GM19395 (cell line): ENCODE results near the gene AHCYL1.
"Not testable (repeated sequence)": the region's sequence is repeated elsewhere in the genome, so short reads cannot be mapped to it uniquely, and the experiment has no call there.

Experiments used
- ATAC-seq: cut with Tn5 transposase; IDR thresholded peaks from one replicate; pipeline ENCODE4 v1.9.1; 2021; ENCODE audit warnings: mild to moderate bottlenecking, moderate library complexity; ENCODE audit not compliant: unreplicated experiment

Gene AHCYL1

GRCh38 chr1:109984456-109985246, at the start of gene AHCYL1:
Gene AHCYL1 (plus strand): TSS chr1:109984765. CDS start chr1:109985053, 288 bp downstream.
- ATAC-seq: peak; percentile 98

GRCh38 chr1:109935451-109935900, 49.1 kb upstream of the AHCYL1 start:
- no peak for ATAC-seq

DNA sequence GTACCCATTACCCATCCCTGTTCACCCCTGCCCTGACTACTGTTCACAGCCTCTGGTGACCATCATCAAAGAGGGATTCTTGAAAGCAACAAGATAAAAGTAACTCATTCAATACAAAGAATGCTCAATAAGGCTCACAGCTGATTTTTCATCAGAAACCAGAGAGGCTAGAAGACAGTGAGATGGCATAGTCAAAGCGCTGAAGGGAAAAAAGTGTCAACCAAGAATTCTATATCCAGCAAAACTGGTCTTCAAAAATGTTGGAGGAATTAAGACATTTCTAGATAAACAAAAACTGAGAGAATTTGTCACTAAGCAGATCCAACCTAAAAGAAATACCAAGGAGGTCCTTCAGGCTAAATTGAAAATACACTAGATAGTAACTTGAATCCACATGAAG, 46.8 kb upstream of the AHCYL1 start:
- ATAC-seq: no peak

DNA sequence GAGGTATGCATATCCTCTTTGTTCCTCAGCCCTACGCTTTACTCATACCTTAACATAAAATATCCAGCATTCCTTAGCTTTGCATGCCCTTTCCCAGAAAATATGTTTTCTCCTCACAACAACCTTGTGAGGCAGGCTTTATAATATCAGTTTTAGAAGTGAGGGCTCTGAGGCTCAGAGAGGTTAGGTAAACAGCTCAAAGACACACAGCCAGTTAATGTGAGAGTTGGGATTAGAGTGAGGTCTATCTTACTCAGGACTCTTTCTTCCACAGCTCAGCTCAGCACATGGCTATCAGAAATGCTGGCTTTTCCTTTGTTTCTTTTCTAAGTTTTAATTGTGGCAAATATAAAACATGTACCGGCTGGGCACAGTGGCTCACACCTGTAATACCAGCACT, 46.0 kb upstream of the AHCYL1 start:
- no peak for ATAC-seq

DNA sequence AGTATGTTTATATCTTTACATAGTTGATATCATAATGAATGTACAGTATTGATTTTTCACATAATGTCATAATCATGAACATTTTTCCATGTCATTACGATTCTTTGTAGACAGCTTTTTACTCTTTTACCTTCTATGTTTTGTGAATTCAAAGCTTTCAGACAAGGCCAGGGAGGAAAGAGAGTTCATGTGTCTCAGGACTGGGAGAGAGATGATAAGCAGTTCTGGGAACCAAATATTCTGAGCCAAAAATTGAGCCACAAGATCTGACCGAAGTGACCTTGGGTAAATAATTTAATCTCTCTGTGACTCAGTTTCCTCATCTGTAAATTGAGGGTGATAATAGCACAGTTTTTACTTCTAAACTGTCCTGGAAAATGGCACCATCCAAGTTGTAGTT, 42.1 kb upstream of the AHCYL1 start:
- ATAC-seq: no peak

DNA sequence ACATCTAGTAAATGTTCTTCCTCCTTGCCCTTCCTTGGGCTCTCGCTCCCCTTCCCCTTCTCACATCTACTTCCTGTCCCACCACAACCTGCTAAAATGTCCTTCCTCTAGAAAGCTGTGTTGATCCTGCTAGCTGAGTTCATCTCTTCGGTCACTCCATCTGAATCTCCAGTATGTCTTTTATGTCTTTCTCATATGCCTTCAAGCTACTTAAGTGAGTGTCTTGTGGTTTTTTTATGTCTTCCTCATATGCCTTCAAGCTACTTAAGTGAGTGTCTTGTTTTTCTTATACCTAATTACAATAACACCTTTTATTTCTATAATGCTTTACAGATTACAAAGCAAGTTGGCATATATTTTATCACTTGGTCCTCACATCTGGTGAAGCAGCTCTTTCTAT, 40.0 kb upstream of the AHCYL1 start:
- no peak for ATAC-seq

- no peak for ATAC-seq
These were observed 38.1 kb upstream of the AHCYL1 start for GRCh38 chr1:109946511-109946910.

- no peak for ATAC-seq
These were observed 36.8 kb upstream of the AHCYL1 start for GRCh38 chr1:109947582-109948284.

GRCh38 chr1:109948285-109948630, 36.3 kb upstream of the AHCYL1 start:
- no peak for ATAC-seq

DNA sequence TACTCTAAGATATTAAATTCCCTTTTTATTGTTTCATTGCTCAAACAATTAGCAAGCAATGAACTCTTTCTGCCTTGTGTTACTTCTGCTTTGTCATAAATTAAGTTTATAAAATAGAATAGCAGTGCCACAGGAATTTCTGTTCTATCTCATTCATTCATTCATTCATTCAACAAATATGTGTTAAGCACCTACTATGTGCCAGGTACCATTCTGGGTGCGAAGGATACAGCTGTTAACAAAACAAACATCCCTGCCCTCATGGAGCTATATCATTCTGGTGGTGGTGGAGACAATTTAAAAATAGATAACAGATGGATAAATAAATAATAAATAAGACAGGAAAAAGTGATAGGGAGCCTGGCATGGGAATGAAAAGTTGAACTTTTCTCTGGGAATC, 34.5 kb upstream of the AHCYL1 start:
- ATAC-seq: no peak

DNA sequence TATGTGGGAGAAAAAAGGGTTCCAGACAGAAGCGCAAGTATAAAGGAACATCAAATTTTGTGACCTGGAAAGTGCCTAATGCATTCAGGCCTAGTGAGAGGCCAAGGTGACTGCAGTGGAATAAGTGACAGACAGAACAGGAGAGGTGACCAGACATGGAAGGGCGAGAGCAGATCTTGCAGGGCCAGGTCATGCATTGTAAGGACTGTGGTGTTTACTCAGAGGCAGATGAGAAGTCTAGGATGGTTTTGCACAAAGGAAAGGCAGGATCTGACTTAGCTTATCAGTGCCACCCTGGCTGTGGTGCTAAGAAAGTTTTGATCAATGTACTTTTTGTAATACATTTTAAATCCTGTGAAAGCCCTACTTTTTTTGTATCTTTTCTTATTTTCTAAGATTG, 34.1 kb upstream of the AHCYL1 start:
- no peak for ATAC-seq

DNA sequence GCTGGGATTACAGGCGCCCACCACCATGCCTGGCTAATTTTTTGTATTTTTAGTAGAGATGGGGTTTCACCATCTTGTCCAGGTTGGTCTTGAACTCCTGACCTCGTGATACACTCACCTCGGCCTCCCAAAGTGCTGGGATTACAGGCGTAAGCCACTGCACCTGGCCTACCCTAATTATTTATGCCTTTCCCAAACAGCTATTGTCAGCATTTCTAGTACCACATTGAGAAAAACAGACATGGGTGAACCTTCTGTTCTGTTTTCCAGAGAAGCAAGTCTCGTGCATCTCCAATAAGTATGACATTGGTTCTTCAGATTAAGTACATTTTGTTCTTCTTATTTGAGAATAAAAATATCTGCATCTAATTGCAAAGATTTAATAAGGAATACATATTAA, 33.1 kb upstream of the AHCYL1 start:
- not testable (repeated sequence) for ATAC-seq

- ATAC-seq: no peak
These were observed 30.5 kb upstream of the AHCYL1 start for GRCh38 chr1:109954041-109954512.

DNA sequence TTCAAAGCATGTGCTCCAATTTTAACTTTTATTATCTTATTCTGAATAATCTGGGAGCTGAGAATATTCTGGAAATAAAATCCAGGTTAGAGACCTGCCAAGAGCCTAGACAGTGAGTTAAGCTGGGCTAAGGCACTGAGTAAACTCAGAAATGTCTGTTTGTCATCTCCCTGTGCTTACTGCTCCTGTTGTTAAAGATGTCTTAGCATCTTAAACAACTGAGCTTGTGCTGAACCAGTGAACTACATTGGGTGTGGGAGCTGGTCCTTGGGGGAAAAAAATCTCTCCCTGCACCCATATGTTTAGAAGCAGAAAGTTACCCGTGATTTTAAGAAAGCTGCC, 25.0 kb upstream of the AHCYL1 start:
- no peak for ATAC-seq

DNA sequence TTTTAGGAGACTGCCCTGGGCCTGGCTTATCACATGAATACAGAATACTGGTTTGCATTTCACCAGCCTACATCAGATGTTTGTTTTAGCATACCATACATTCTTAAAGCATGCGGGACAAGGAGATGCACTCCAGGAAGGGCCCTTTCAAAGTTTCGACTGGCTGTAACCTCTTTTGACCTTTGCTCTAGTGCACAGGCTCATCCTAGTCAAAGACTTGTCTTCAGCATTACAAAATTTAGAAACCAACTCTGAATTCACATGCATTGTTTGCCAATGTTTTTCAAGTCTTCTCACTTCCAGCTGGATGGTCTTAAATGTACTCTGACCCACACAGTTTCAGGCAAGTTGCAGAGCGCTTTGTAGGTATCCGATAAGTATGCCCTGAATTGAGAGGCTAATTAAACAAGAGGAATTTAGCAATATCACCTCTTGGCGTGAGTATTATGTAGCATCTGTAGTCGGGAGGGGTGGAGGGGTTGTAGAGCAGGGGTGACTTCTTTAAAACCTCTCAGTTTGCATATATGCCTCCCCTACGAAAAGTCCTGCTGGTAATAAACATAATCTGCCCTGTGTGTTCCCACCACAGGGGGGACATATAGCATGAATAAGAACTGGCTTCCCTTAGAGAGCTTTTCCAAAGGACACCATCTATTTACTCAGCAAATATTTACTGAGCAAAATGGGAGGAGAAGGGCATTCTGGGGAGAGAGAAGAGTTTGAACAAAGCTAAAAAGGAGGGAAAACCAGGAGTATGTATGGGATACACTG, 24.4 kb upstream of the AHCYL1 start:
- ATAC-seq: no peak

- ATAC-seq: no peak
These were observed 23.8 kb upstream of the AHCYL1 start for GRCh38 chr1:109960745-109961094.

- no peak for ATAC-seq
These were observed 20.7 kb upstream of the AHCYL1 start for GRCh38 chr1:109963864-109964263.

DNA sequence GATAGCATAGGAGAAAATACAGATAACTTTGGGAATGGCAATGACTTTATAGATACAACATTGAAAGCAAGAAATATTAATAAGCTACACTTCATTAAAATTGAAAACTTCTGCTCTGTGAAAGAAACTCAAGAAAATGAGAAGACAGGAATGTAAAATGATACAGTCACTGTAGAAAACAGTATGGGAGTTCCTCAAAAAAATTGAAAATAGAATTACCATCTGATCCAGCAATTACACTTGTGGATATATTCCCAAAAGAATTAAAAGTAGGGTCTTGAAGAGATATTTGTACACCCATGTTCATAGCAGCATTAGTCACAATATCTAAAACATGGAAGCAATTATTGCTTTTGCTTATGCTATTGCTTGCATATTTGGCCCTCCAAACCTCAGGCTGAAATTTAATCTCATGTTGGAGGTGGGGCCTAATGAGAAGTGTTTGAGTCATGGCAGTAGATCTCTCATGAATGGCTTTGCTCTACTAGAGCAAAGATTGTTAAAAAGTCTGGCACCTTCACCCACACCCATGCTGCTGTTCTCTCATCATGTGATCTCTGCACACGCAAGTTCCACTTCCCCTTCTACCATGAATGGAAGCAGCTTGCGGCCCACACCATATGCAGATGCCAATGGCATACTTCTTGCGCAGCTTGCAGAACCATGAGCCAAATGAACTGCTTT, 15.3 kb upstream of the AHCYL1 start:
- no peak for ATAC-seq

- no peak for ATAC-seq
These were observed 14.7 kb upstream of the AHCYL1 start for GRCh38 chr1:109969907-109970306.

GRCh38 chr1:109971559-109971958, 13.0 kb upstream of the AHCYL1 start:
- no peak for ATAC-seq

- ATAC-seq: no peak
These were observed 10.4 kb upstream of the AHCYL1 start for GRCh38 chr1:109974191-109974590.
